ENCODE data around the gene KCNJ1.

- TF ChIP-seq CTCF (IDR thresholded peaks at IDR 0.05; ENCODE audit: low read depth, low read length) (no peak), MAX (IDR thresholded peaks at IDR 0.05; ENCODE audit: low read depth, low read length) (no peak), POLR2A (IDR thresholded peaks at IDR 0.05; ENCODE audit: extremely low read depth, insufficient read length) (no peak), MYC (IDR thresholded peaks at IDR 0.05; ENCODE audit: low read depth, low read length) (no peak)
Measured at GRCh38 chr11:128828350-128828749, 38.7 kb downstream of the KCNJ1 start.
